Cardiac fibroblast (primary cell): Measurements from ENCODE around the gene DIP2A.

Experiments
- DNase-seq, 2 donors: peaks; one replicate each; pipeline versions ENCODE4 v3.0.0 to v3.0.0-alpha.2; 2010; ENCODE audit warnings: low read depth in 2 of 2
- H3K4me3 ChIP-seq, 2 donors: replicated peaks in 1 of 2; 1 replicate in 1 of 2; 2 replicates in 1 of 2; pipeline ENCODE4 v1.5.1; 2011; ENCODE audit warnings: low read depth in 2 of 2, low read length in 2 of 2, mild to moderate bottlenecking in 2 of 2, moderate library complexity in 1 of 2
- CTCF ChIP-seq: IDR thresholded peaks from one replicate; pipeline ENCODE4 v1.5.1; 2011; ENCODE audit warnings: low read depth, mild to moderate bottlenecking, low read length, inconsistent platforms

DIP2A gene

DNA sequence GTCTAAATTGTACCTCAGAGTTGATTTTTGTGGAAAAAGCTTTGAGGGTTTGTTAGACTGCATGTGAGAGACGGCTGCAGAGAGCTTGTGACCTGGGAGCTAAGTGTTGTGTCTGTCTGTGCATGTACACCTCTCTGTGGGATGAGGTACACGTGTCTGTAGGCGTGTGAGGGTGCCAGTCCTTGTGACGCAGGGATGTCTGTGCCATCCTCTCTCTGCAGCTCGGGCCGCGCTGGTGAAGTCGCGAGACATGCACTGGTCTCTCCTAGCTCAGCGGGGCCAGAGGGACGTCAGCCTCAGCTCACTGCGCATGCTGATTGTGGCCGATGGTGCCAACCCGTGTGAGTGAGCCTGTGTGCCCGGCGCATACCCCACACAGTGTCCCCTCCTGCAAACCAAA, 79.6 kb downstream of the DIP2A start:
- DNase-seq = no peak
- TF ChIP-seq CTCF = no peak
- H3K4me3 ChIP-seq = no peak overlapping the region

DNA sequence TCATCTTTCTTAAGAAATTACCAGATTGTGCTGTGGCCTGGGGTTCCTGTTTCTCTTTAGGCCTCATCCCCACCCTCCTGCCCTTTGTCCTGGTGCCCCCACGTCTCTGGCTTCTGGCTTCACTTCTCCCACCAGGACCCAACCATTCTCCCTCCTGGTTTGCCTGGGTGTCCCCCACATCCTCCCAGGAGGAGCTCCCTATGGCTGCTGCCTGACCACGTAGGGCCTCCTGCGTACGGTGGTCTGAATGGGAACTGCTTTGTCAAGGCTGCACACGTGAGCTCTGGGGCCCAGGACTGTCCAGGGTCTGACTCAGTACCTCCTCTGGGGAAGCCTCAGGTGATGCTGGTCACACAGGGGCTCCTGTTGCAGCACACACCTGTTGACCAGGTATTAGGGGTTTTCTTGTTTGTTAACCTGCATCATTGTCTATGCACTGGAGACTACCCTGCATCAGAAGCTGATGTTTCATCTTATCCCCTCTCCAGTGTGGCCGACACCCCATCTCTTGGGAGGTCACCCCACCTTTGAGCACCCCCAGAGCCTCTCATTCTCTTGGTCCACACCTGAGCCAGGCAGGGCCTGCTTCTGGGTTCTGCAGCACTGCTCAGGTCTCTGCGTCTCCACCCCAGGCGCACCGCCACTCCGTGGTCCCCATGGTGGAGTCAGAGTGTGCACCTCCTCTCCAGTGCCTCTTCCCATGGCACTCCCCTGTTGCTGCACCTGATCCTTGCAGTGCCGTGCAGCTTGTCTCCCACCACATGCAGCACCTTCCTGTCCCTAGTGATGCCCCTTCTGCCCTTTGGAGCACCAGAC, 80.4 kb downstream of the DIP2A start:
- no peak for TF ChIP-seq CTCF
- DNase-seq = no peak
- no peak overlapping the region for H3K4me3 ChIP-seq

DNA sequence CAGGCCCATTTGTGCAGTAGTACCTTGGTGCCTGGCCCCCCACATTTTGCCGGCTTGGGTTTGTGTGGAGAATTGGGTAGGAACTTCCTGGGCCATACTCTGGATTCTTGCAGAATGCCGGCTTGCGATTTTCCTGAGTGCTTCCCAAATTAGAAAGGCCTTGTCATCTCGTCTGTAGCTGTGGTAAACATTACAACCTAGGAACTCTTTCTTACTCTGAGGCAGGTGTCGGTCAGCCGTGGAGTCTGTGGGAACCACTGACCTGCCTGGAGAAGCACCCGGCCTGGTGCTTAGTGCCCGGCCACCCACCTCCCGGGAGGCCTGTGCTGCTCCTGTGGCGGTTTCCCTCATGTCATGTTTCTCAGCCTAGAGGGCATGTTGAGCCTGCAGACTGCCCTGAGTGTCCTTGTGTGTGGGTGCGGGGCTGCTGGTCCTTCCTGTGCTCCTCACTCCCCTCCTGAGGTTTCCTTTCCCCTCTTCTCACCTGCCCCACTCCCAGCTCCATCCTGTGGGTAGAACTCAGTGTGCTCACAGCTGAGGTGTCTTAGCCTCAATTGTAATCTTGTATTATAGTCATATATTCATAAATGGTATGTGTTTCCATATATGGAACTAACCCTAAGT, 81.5 kb downstream of the DIP2A start:
- no peak overlapping the region for H3K4me3 ChIP-seq
- DNase-seq = no peak
- TF ChIP-seq CTCF = no peak

GRCh38 chr21:46542588-46543124, 84.0 kb downstream of the DIP2A start:
- DNase-seq = no peak
- H3K4me3 ChIP-seq = no peak overlapping the region

GRCh38 chr21:46543306-46543705, 84.6 kb downstream of the DIP2A start:
- H3K4me3 ChIP-seq = no peak overlapping the region
- no peak for TF ChIP-seq CTCF
- no peak for DNase-seq

More at GRCh38 chr21:46542588-46543124, 84.0 kb downstream of the DIP2A start:
- no peak for TF ChIP-seq CTCF

- DNase-seq = no peak
- H3K4me3 ChIP-seq = no peak overlapping the region
- no peak for TF ChIP-seq CTCF
Observed at GRCh38 chr21:46544003-46544402, 85.3 kb downstream of the DIP2A start.
